ENCODE data around the gene RNASE4.

The RNASE4 gene

GRCh38 chr14:20676072-20676471 is 8.3 kb upstream of the RNASE4 start:
- DNase-seq, result no peak

DNA sequence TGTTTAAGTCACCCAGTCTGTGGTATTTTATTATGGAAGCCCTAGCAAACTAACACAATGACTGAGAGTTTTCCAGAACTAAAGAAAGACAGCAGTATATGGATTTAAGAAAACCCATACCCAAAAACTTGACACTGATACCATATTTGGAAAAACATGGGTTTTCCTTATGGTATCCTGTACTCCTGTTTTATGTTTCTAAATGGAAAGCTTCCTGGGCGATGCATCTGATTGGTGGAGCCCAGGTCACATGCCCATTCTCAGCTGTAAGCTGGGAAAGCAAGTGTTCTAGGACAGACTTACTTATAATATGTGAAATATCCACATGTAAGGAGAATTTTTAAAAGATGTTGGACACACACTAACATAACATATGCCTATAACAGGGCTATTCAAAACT is 4.5 kb upstream of the RNASE4 start:
- DNase-seq, result no peak

DNA sequence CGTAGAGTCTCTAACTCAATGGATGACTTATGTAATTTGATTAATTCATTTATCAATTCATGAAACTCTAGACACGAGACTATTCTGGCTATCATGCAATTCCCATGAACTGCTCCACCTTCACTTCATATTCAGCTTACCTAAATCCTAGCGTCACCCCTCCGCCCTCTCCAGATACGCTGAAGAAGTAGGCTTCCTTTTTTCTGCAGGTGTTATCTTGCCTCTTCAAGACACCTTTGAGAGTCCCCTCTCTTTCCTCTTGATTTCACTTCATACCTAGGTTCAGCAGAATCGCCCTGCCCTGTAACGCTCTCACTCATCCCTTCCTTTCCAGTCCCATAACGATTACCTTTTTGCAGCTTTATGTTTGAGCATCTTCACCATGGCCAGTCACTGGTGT is 4.0 kb upstream of the RNASE4 start:
- no peak for DNase-seq

GRCh38 chr14:20680843-20681347 is 3.5 kb upstream of the RNASE4 start:
- DNase-seq, result no peak

GRCh38 chr14:20681348-20682126 is 2.8 kb upstream of the RNASE4 start:
- peak; percentile 39 for DNase-seq

GRCh38 chr14:20682127-20682434 is 2.3 kb upstream of the RNASE4 start:
- DNase-seq, result no peak

DNA sequence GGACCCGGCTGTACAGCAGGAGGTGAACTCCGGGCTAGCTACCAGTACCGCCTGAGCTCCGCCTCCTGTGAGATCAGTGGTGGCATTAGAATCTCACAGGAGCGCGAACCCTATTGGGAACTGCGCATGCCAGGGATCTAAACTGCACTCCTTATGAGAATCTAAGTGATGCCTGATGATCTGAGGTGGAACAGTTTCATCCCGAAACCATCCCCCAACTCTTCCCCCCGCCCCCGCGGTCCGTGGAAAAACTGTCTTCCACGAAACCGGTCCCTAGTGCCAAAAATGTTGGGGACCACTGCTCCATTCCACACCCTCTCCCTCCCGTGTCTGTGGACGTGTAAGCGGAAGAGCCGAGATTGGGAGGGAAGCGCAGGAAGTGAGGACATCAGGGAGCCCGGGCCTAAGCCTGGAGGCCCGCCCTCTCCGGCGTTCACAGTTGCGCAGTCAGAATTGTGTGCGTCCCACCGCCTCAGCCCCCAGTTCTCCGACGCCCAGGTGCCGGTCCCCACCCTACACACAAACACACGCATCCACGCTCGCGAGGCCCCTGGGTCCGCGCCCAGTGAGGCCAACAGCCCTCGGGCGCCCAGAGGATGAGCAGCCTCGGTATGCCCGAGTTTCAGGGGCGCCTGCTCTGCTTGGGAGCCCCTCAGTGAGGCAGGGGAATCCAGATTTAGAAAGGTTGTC is 1.8 kb upstream of the RNASE4 start:
- DNase-seq, result peak; percentile 73

GRCh38 chr14:20683125-20683890 is 1.1 kb upstream of the RNASE4 start:
- DNase-seq, result peak; percentile 69

GRCh38 chr14:20684662-20685456 is 499 bp downstream of the RNASE4 start:
- no peak for DNase-seq

DNA sequence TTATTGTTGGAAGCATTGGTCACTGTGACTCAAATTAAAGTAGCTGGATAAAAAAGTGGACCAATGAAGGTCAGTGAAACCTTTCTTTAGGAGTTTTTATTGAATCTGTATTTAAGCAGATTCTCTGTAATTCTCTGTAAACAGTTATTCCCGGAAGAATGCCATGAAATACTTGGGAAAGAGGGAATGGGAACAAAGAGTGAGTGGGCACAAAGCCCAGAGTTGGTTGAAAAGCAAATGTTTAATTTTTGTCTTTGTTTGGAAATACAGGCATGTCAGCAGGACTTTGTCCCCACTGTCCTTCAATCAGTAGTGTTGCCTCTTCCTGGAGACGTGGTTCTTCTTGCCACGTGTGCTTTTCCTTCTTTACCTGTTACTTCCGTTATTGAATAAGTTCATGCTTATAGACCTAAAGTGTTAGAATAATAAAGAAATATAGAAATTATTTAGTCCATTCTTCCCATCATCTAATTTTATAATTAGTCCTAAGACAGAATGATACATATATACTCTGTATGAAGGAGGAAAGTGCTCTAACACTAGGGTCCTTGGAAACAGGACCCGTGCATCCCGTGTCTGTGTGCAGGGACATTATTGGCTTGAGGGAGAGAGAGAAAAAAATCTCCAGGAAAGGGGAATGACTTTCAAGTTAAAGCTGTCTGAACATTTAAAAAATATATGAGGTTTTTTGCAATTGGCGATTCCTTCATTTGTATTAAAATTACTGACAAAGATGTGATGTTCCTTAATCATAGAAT is 2.2 kb downstream of the RNASE4 start:
- DNase-seq, result no peak

GRCh38 chr14:20687362-20688166 is 3.2 kb downstream of the RNASE4 start:
- no peak for DNase-seq

DNA sequence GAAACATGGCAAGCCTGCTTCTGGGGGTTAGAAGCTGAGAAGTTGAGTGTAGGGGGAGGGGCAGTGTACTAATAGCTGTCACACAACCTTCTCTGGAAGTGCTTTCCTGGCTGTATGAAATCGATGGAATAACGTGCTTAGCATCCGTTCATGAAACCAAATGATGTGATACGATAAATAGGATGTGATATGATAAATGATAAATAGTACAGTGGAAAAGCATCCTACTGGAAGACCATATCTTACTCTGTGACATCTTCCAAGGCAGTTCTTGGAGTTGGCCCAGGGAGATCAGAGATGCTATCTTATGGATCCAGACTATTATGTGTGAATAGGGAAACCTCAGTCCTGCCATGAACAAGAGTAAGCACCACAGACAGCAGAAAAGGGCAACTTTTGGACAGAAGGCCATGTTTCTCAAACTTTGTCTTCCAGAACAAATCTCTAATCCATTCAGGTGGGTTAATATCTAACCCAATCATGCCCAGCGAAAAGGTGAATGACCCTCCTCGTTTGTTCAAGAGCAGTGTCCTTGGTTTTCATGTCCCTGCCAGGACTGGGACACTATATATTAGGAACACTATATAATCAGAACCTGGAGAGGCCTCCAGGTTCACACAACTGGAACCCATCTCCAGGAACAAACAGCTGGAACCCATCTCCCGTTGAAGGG is 3.9 kb downstream of the RNASE4 start, which contains the start of gene ANG:
Gene ANG, plus strand, starts transcription at position 598 of the 673 bp plus-strand sequence. CDS start 4,801 bp downstream, outside the sequence.
- no peak for DNase-seq

DNA sequence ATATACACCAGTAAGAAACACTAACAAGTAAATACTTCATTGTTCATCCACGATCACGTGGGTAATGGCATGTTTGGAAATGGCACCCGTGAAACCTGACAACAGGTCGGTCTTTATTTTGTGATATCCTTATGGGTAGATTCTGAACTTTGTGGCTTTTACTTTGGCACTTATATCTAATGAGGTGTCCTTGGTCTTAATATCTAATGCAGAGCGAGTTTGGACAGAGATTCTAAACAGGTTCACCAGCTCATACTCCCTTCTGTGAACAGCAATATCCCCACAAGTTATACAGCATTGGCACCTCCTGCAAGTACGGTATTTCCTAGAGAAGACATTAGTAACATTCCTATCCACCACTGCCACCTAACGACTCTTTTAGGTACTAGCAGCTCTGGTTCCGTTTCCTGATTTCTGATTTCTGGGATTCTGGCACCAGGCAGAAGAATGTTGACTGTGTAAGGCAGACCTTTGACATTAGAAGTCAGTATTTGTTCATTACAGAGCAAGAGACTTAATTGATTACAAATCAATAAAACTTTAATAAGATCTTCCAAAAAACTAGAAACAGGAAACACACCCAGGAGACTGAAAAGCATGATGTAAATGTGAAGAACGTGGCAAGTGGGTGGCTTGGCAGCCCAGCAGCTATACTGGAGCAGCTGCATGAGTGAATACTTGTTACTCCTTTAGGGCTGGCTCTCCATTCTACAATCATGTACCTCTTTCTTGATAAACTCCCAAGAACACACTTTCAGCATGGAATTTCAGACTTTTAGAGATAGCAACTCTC is 6.7 kb downstream of the RNASE4 start:
- peak; percentile 81 for DNase-seq

GRCh38 chr14:20692116-20692751 is 7.9 kb downstream of the RNASE4 start:
- DNase-seq, result no peak

DNA sequence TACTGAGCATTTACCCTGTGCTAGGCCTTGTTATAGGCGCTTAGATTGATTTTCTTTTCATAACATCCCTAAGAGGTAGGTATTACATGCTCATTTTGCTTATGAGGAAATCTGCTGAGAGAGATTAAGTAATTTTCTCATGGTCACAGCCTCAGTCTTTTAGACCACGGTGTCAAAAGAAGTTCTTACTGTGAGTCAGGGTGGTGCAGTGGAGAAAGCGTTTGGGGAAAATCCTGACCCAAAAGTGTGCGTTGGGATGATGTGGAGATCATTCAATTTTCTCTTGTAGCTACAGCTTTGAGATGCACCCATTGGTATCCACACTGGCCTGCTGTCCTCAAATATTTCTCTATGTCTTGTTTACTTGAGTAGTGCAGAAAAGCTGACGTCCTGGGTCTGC is 12.4 kb downstream of the RNASE4 start:
- no peak for DNase-seq

DNA sequence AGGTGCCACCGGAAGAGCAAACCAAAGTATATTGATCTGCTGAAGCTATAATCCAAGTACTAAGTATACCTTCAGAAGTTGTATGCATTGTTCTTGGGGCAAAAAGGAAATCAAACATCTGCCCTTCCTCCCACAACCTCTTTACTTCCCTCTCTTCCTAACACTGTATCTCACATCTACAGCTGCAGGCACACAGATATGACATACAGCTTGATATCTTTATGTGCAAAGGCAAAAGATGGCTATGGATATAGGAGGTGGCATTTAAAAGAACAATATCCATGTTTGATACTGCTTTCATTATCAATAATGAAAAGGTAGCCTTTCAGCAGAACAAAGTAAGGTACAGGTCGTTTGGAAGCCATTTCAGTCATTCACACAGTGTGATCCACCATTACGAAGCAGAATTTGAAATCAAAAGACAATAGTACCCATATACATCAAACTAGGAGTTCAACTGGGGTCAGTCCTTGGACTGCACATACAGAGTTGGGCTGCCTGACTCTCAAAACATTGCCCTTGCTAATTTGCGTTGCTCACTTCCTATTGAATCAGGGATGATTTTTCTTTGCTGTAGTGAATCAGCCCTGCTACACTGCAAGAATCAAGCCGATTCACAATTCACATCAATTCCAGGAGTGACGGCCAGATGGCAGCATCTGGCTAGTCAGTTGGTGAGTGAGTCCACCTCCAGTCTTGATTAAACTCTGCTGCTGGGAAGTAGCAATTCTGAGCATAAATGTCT is 13.1 kb downstream of the RNASE4 start:
- peak; percentile 34 for DNase-seq

DNA sequence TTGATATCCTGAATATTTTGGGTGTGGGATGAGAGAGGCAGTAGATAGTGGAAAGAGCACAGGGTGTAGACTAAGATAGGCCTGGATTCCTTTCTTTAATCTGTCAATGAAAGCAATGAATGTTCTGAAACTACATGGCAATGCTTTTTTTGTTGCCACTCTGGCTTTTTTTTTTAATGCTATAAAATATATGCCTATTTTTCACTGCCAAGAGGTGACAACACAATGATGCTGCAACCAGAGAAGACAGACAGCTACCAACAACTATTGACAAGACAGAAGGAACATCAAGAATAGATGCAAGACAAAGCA is 13.6 kb downstream of the RNASE4 start:
- DNase-seq, result no peak

DNA sequence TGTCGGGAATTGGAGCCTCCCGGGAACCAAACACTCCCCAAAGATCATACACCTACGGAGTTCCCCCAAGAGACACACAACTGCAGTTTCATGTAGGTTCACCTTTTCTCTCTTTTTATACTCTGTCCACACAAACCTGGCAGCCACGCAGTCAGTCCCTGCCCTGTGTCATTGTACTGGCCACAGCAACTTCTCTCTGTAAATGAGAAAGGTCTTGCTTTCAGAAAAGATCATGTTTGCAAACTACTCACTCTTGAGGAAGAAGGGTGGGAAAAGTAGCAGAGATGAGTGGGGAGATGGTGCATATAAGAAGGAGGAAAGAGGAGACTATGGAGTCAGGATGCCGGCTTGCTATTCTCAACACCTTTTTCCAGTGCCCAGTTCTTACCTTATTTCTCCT is 14.6 kb downstream of the RNASE4 start:
- DNase-seq, result no peak

DNA sequence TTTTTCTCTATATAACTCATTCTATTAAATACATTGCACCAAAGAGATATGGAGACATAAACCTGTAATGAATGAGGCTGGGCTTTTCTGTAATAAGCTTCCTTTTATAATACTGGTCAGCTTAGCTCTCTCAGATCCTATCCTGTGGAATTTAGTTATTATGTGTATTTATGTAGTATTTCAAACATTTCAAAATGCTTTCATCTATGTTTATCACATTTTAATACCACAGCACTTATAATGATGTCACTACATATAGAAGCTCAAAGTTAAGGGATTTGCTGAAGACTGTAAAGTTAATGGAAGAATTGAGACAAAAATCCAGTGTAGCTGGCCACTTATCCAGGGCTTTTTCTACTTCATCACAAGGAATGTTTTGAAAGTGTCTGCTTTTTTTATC is 15.6 kb downstream of the RNASE4 start:
- no peak for DNase-seq

Data from NCI-H1092 treated with DMSO at 0.1 percent for 48 hours (cell line).